Measurements from ENCODE around the gene EMX2. TPM values are rescaled to one million over a fixed set of nuclear protein-coding genes. Genes with fewer than 3 reads are reported as not detected.

EMX2 gene
- total and polyA plus RNA-seq, 4 donors, result 1.5 to 1.6 TPM; not detected in 2

GRCh38 chr10:117590101-117590875 lies 47.7 kb downstream of the EMX2 start:
- intact Hi-C loops (cut with DNase I), result no loop called here
- no peak for ATAC-seq (ENCODE audit: low FRiP score)
- no peak overlapping the region for H3K4me3 ChIP-seq (ENCODE audit: low read length in 2 of 2)
- WGBS, 2 donors, result 74 to 80% methylated on average over 8 of the region's 8 CpGs
- peaks cover 6% of the 10 kb centered on the region for H3K9me3 ChIP-seq (ENCODE audit: control insufficient read depth, low read length)
- no peaks in the 10 kb centered on the region for H3K36me3 ChIP-seq (ENCODE audit: control insufficient read depth in 1 of 2, insufficient read depth in 2 of 2, low read length in 1 of 2)
- peaks cover 0 to 2% of the 10 kb centered on the region in 2 donors for H3K27me3 ChIP-seq (ENCODE audit: control insufficient read depth in 1 of 2, insufficient read depth in 2 of 2, low read length in 1 of 2)
- H3K27ac ChIP-seq (ENCODE audit: low read depth in 1 of 2, low read length in 2 of 2), result no peak overlapping the region
- no peaks in the 10 kb centered on the region for H3K4me1 ChIP-seq (ENCODE audit: control insufficient read depth in 1 of 2, insufficient read depth in 2 of 2, low read length in 2 of 2)
- no peak for DNase-seq

GRCh38 chr10:117591043-117591442 lies 48.5 kb downstream of the EMX2 start:
- 88 to 93% methylated on average over 4 of the region's 4 CpGs for WGBS, 2 donors
- no peaks in the 10 kb centered on the region for H3K4me1 ChIP-seq (ENCODE audit: control insufficient read depth in 1 of 2, insufficient read depth in 2 of 2, low read length in 2 of 2)
- intact Hi-C loops (cut with DNase I), result no loop called here
- peaks cover 0 to 2% of the 10 kb centered on the region in 2 donors for H3K27me3 ChIP-seq (ENCODE audit: control insufficient read depth in 1 of 2, insufficient read depth in 2 of 2, low read length in 1 of 2)
- no peaks in the 10 kb centered on the region for H3K36me3 ChIP-seq (ENCODE audit: control insufficient read depth in 1 of 2, insufficient read depth in 2 of 2, low read length in 1 of 2)
- H3K27ac ChIP-seq (ENCODE audit: low read depth in 1 of 2, low read length in 2 of 2), result no peak overlapping the region
- H3K9me3 ChIP-seq (ENCODE audit: control insufficient read depth, low read length), result peaks cover 6% of the 10 kb centered on the region
- ATAC-seq (ENCODE audit: low FRiP score), result no peak
- no peak for DNase-seq
- no peak overlapping the region for H3K4me3 ChIP-seq (ENCODE audit: low read length in 2 of 2)

- H3K36me3 ChIP-seq (ENCODE audit: control insufficient read depth in 1 of 2, insufficient read depth in 2 of 2, low read length in 1 of 2), result no peaks in the 10 kb centered on the region
- no peaks in the 10 kb centered on the region for H3K4me1 ChIP-seq (ENCODE audit: control insufficient read depth in 1 of 2, insufficient read depth in 2 of 2, low read length in 2 of 2)
- peaks cover 6% of the 10 kb centered on the region for H3K9me3 ChIP-seq (ENCODE audit: control insufficient read depth, low read length)
- intact Hi-C loops (cut with DNase I), result no loop called here
- H3K27ac ChIP-seq (ENCODE audit: low read depth in 1 of 2, low read length in 2 of 2), result no peak overlapping the region
- H3K4me3 ChIP-seq (ENCODE audit: low read length in 2 of 2), result no peak overlapping the region
- no peak for ATAC-seq (ENCODE audit: low FRiP score)
- no peaks in the 10 kb centered on the region for H3K27me3 ChIP-seq (ENCODE audit: control insufficient read depth in 1 of 2, insufficient read depth in 2 of 2, low read length in 1 of 2)
- no peak for DNase-seq
- 48% methylated on average over 5 of the region's 5 CpGs for WGBS, 2 donors
Observed at GRCh38 chr10:117594722-117595121, 52.2 kb downstream of the EMX2 start.

- Histone ChIP-seq H3K4me1 (ENCODE audit: control insufficient read depth in 1 of 2, insufficient read depth in 2 of 2, low read length in 2 of 2) (no peaks in the 10 kb centered on the region), H3K9me3 (ENCODE audit: control insufficient read depth, low read length) (peaks cover 6% of the 10 kb centered on the region), H3K4me3 (ENCODE audit: low read length in 2 of 2) (no peak overlapping the region), H3K36me3 (ENCODE audit: control insufficient read depth in 1 of 2, insufficient read depth in 2 of 2, low read length in 1 of 2) (no peaks in the 10 kb centered on the region), H3K27ac (ENCODE audit: low read depth in 1 of 2, low read length in 2 of 2) (no peak overlapping the region), H3K27me3 (ENCODE audit: control insufficient read depth in 1 of 2, insufficient read depth in 2 of 2, low read length in 1 of 2) (no peaks in the 10 kb centered on the region)
- intact Hi-C loops (cut with DNase I), result no loop called here
- WGBS, 2 donors, result 41 to 48% methylated on average over 6 of the region's 6 CpGs
- DNase-seq (no peak), ATAC-seq (ENCODE audit: low FRiP score) (no peak)
Observed at GRCh38 chr10:117596706-117597105, 54.2 kb downstream of the EMX2 start.

- Histone ChIP-seq H3K36me3 (ENCODE audit: control insufficient read depth in 1 of 2, insufficient read depth in 2 of 2, low read length in 1 of 2) (no peaks in the 10 kb centered on the region), H3K27ac (ENCODE audit: low read depth in 1 of 2, low read length in 2 of 2) (no peak overlapping the region), H3K9me3 (ENCODE audit: control insufficient read depth, low read length) (peaks cover 6% of the 10 kb centered on the region), H3K4me1 (ENCODE audit: control insufficient read depth in 1 of 2, insufficient read depth in 2 of 2, low read length in 2 of 2) (no peaks in the 10 kb centered on the region), H3K4me3 (ENCODE audit: low read length in 2 of 2) (no peak overlapping the region), H3K27me3 (ENCODE audit: control insufficient read depth in 1 of 2, insufficient read depth in 2 of 2, low read length in 1 of 2) (no peaks in the 10 kb centered on the region)
- no peak for DNase-seq
- intact Hi-C loops (cut with DNase I), result no loop called here
- ATAC-seq (ENCODE audit: low FRiP score), result no peak
Observed at GRCh38 chr10:117597216-117597615, 54.7 kb downstream of the EMX2 start.

Other genes with a start within 250 kb of the EMX2 start
- 10 to 100 TPM; 35.5 to 36.0 TPM for gene PDZD8, start 167.3 kb upstream of the EMX2 start, total RNA-seq
- gene PDZD8, start 167.3 kb upstream of the EMX2 start, polyA plus RNA-seq, result 1 to 10 TPM; 4.5 to 5.2 TPM